HL-60/S4 (cell line): Measurements from ENCODE around the gene IGSF9B.

Experiments used
- in situ Hi-C: fragments of 300-500 bp; cut with MboI; formaldehyde crosslinking; loops from 2 replicates; pipeline ENCODE4 v1.14.3; 2022; ENCODE audit warnings: low sequenced_read_pairs

The IGSF9B gene

DNA sequence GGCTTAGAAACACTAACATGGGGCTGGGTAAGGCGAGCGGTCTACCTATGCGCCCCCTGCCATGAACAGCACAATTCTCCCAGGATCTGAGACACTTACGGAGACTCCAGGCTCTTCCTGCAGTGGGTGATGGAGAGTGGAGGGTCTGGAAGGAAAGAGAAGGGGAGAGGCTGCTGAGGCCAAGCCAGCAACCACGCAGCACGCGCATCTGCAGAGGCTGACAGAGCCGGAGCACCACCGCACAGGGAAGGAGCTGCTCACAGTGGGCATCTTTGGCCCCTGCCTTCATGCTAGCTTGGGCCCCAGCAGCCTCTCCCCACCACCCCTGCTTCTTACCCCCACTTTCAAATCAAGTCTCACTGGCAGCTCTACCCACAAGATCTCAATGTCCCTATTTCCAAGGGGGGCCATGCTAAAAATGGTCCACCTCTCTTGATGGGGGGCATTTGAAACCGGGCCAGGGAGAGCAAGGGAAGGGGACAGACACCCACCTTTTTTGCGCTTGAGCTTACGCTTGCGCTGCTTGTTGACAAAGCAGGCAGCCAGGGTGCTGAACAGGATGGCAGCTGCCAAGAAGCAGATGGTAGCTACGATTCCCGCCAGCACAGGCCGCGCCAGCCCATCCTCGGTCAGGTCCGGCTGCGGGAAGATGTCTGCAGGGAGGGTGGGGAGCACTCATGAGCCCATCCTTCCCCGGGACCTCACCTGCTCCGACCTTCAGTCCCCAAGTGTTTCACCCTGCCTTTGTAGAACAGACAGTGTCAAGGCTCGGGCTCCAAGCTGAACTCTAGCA is 34.5 kb downstream of the IGSF9B start:
- in situ Hi-C loops, result loop anchor here (10.0 kb wide), 1 partner anchor 223 kb away; no protein-coding TSS in a partner anchor

- in situ Hi-C loops, result loop anchor here (10.0 kb wide), 1 partner anchor 223 kb away; no protein-coding TSS in a partner anchor
Measured at GRCh38 chr11:133921513-133921912, 35.3 kb downstream of the IGSF9B start.

- in situ Hi-C loops, result loop anchor here (10.0 kb wide), 1 partner anchor 224 kb away; no protein-coding TSS in a partner anchor
Measured at GRCh38 chr11:133921026-133921425, 35.7 kb downstream of the IGSF9B start.

GRCh38 chr11:133920109-133920990 is 36.4 kb downstream of the IGSF9B start:
- in situ Hi-C loops, result loop anchor here (10.0 kb wide), 1 partner anchor 224 kb away; no protein-coding TSS in a partner anchor

DNA sequence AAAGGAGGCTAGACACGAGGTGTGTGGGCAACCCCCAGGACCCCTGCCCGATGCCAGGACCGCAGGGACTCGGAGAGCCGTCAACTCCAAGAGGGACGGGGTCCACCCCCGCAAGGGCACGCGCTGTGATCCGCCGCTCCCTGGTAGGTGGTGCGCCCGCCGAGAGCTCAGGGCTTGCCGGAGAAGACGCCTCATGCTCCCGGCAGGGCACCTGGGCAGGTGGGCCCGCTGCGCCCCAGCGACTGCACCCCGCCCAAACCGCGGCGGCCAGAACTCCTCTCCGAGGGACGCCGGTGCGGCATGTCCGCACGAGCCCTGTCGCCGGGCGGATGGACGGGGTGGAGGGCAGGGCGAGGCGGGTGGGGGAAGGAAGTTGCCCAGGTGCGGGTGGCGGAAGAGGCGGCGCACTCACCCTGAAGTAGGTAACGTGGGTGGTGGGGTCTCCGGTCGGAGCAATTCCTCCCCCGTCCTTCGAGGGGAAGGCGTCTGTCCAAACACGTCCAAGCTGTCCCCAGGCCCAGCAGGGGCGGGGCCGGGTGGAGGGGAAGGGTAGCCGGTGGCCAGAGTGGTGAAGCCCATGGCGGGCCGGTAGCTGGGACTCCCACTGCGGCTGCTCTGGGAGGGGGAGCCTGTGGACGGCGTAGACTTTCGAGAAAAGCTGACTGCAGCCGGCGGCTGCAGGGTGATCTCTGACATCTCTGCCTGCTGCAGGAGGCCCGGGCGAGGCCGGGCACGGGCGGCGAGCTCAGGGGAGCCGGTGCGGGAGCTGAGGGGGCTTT is 37.2 kb downstream of the IGSF9B start:
- in situ Hi-C loops, result loop anchor here (10.0 kb wide), 1 partner anchor 225 kb away; no protein-coding TSS in a partner anchor

DNA sequence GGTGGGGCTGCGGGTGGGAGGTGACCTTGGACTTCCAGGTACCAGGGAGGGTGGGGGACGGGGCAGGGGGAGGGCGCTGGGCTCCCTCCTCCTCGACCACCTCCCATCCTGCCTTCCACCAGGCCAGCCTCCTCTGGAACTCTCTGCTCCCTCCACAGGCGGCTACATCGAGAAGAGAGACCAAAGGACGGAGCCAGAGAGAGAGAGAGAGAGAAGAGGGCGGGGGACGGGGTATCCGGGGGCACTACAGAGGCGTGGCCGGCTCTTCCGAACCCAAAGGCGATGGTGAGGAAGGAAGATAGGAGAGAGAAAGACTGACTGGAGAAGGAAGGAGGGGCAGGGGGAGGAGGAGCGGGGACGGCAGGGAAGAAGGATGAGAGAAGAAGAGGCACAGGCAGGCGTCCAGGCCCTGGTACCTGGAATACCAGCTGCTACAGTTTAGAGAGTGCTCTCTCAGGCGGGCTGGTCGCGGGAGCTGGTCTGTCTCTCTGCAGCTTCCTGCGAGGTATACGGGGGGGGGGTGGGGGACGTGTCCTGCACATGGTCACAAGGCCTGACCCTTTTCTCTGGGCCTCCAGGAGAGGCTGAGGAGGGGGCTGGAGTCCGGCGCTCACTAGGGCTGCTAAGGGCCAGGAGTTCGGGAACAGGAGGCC is 38.0 kb downstream of the IGSF9B start:
- in situ Hi-C loops, result no loop called here

- in situ Hi-C loops, result no loop called here
Measured at GRCh38 chr11:133917921-133918607, 38.7 kb downstream of the IGSF9B start.

- in situ Hi-C loops, result no loop called here
Measured at GRCh38 chr11:133916784-133917440, 39.9 kb downstream of the IGSF9B start.

DNA sequence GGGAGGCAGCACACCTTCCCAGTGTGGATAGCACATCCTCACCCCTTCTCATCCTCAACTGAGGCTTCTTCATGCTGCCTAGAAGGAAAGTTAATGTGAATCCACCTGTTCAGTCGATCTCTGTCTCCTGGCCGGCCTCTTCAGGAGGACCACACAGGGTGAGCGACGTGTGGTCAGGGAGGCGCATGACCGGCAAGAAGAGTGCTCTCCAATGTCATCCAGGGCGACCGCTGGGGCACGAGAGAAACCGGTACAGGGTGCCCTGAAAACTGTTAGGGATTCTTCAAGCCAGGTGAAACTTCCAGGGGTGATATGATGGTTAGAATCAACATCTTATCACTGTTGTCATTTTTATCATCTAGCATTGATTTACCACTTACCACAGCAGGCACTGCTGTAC is 43.0 kb downstream of the IGSF9B start:
- in situ Hi-C loops, result no loop called here

DNA sequence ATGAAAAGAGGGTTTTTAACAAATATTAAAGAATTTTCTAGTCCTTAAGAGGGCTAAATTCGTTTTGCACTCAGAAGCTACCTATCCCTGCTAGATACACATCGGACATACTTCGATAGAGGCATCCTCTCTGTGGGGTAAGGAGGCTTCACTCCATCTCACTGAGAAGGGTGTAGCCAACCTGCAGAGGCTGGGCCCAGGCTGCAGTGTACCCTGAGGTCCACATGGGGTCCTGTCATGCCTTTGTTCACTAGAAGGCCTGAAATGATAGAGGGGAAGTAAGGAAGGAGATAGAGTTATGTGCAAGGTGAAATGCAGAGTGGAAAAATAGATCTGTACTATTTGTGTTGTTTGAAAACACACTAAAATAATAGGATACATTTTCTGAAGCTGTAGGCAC is 45.6 kb downstream of the IGSF9B start:
- in situ Hi-C loops, result no loop called here

DNA sequence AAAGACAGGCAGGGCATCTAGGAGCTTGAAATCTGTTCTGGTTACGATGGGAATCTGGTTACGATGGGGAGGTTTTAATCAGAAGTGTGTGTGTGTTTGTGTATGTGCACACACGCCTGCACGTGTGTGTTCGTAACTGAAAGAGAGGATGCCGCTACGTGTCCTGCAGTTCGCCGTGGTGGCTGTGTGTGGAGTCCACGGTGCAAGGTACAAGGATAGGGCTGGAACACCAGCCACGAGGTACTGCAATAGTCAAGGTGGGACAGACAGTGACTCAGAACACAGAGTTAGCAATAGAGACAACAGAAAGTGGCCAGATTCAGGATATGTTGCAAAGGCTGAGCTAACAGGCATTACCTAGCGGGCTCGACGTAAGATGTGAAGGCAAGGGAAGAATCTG is 46.7 kb downstream of the IGSF9B start:
- in situ Hi-C loops, result no loop called here

- in situ Hi-C loops, result no loop called here
Measured at GRCh38 chr11:133908827-133909226, 47.9 kb downstream of the IGSF9B start.

DNA sequence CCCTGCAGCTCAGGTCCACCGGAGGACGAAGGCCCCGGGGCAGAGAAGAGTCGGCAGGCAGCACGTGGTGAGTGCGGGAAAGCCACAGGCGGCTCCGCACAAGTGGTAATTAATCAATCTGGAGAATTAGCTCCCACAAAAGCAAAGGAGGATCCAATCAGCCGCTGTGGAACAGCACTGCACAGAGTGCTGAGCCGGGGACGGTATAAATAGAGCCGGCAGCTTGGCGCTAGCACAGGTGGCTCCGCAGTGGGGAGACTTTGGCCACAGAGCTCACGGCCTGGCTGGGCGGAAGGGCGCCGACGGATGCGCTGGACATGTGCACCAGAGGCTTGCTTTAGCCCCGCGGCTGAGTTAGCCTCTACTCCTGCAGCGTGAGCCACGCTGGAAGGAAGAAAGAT is 48.9 kb downstream of the IGSF9B start:
- in situ Hi-C loops, result no loop called here

DNA sequence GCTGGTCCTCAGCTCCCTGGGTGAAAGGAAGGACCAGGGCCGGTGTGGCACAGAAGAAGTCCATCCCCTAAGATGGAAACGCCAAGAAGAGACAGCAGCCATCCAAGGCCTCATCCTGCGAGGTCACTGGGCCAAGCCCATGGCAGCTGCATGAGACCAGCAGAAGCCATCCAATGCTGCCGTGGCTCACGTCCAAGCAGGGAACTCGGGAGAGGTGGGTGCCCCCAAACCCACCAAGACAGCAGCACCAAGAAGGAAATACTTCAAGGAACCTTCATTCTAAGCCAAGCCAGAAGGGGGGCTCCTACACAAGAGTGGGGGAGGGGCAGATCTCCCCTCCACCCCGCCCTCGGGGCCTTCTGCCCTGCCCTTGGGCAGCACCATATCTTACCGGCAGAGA is 49.6 kb downstream of the IGSF9B start:
- in situ Hi-C loops, result no loop called here

GRCh38 chr11:133906746-133907145 is 50.0 kb downstream of the IGSF9B start:
- in situ Hi-C loops, result no loop called here

DNA sequence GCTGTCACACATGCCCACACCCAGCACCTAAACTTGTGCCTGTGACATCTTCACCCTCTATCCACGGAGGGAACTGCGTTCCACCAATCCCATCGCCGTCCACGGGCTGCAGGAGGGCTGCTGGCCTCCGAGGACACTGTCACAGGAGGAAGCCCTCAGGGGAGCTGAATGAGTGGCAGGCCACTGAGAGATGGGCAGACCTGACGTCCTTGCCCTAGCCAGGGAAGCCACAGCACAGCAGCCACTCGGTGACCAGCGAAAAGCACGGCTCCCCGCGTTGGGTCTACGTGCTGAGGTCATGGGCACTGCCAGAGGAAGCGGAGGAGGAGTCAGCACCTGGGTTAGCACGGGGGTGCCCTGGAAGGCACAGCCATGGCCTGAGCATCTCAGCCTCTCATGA is 50.5 kb downstream of the IGSF9B start:
- in situ Hi-C loops, result no loop called here

DNA sequence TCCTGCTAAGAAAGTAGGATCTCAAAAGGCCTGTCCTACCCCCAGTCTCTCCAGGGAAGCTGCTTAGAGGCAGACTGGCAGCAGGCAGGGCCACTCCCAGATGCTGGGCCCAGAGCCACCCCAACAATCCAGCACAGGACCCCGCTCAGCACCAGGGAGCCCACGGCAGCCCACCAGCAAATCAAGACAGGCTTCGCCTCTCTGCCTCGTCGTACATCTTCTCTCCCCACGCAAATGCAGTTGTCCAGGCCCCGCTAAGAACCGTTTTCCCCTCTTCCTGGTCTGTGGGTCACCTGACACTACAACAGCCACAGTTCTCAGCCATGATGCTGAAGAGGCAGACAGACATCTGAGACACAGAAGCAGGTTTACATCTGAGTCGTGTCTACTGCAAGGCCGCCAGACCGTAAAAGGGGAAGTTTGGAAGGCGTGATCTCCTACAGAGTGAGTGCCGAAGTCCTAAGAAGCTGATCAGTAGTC is 51.1 kb downstream of the IGSF9B start:
- in situ Hi-C loops, result no loop called here

- in situ Hi-C loops, result no loop called here
Measured at GRCh38 chr11:133904818-133905515, 51.8 kb downstream of the IGSF9B start.
